OCI-LY7 (cell line): ENCODE data around the gene RAMP1. TPM values are rescaled to one million over a fixed set of nuclear protein-coding genes. Genes with fewer than 3 reads are reported as not detected.

Experiments
- BruUV-seq: library from RNA; stranded (reverse); fragments of 400-500 nt; replicated peaks from 2 replicates; lab custom pipeline; 2021; lab: Mats Ljungman, UMichigan
- CTCF ChIA-PET: fragments of 300-600 bp; sonication (Branson Sonifier 250); formaldehyde crosslinking; loops from one replicate; lab custom pipeline; 2022; ENCODE audit warnings: antibody characterized with exemption; ENCODE audit not compliant: unreplicated experiment; lab: Charles Lee
- POLR2A ChIA-PET: fragments of 300-600 bp; sonication (Branson Sonifier 250); formaldehyde crosslinking; loops from one replicate; lab custom pipeline; 2022; ENCODE audit warnings: antibody characterized with exemption; lab: Charles Lee
- DNase-seq: peaks from one replicate; pipeline ENCODE4 v3.0.0-alpha.2; 2015; ENCODE audit warnings: low spot score
- H2AFZ ChIP-seq: fragments of 200-600 bp; sonication (generic), shearing (Covaris generic); 2 replicates; pipeline ENCODE4 v1.6.1; 2014; ENCODE audit warnings: mild to moderate bottlenecking, antibody characterized with exemption, low read length, moderate library complexity
- H3K27ac ChIP-seq: fragments of 200-600 bp; sonication (generic); 2 replicates; pipeline ENCODE4 v1.5.1; 2014; ENCODE audit warnings: mixed run types, low read depth, mild to moderate bottlenecking, moderate library complexity, low read length, inconsistent platforms; ENCODE audit not compliant: poor library complexity, severe bottlenecking
- H3K36me3 ChIP-seq: fragments of 200-600 bp; sonication (generic); 2 replicates; pipeline ENCODE4 v1.6.1; 2014; ENCODE audit warnings: mild to moderate bottlenecking, antibody characterized with exemption, low read length, moderate library complexity, mixed read lengths; ENCODE audit not compliant: insufficient read depth
- H3K4me1 ChIP-seq: fragments of 200-600 bp; sonication (generic); 2 replicates; pipeline ENCODE4 v1.5.1; 2014; ENCODE audit warnings: mild to moderate bottlenecking, low read length; ENCODE audit not compliant: insufficient read depth, poor library complexity, severe bottlenecking
- H3K4me2 ChIP-seq: fragments of 200-600 bp; sonication (generic); 2 replicates; pipeline ENCODE4 v1.6.1; 2014; ENCODE audit warnings: mild to moderate bottlenecking, low read length
- H3K4me3 ChIP-seq: fragments of 200-600 bp; sonication (generic); 2 replicates; pipeline ENCODE4 v1.5.1; 2014; ENCODE audit warnings: mild to moderate bottlenecking, low read depth, low read length; ENCODE audit not compliant: poor library complexity, severe bottlenecking
- H3K79me2 ChIP-seq: fragments of 200-600 bp; sonication (generic); 2 replicates; pipeline ENCODE4 v1.6.1; 2016; ENCODE audit warnings: low read depth, mild to moderate bottlenecking, low read length, moderate library complexity, mixed read lengths; ENCODE audit not compliant: insufficient read depth
- H3K9me2 ChIP-seq: fragments of 200-600 bp; sonication (generic); 2 replicates; pipeline ENCODE4 v1.6.1; 2016; ENCODE audit warnings: mild to moderate bottlenecking, low read length, mixed read lengths; ENCODE audit not compliant: insufficient read depth
- H3K9me3 ChIP-seq: fragments of 200-600 bp; sonication (generic); 2 replicates; pipeline ENCODE4 v1.6.1; 2014; ENCODE audit warnings: mild to moderate bottlenecking, mixed run types, low read length, mixed read lengths
- H4K20me1 ChIP-seq: fragments of 200-600 bp; sonication (generic); 2 replicates; pipeline ENCODE4 v1.6.1; 2014; ENCODE audit warnings: mild to moderate bottlenecking, antibody characterized with exemption, low read length, moderate library complexity, mixed read lengths; ENCODE audit not compliant: insufficient read depth
- CTCF ChIP-seq: fragments of 200-600 bp; sonication (generic); conservative IDR thresholded peaks from 2 replicates; pipeline ENCODE4 v1.5.1; 2014; ENCODE audit warnings: mild to moderate bottlenecking, antibody characterized with exemption, low read length, moderate library complexity, mixed read lengths
- EZH2phosphoT487 ChIP-seq: fragments of 200-600 bp; sonication (generic); IDR thresholded peaks from 2 replicates; pipeline ENCODE4 v1.6.1; 2018; ENCODE audit warnings: low read depth, borderline replicate concordance, mild to moderate bottlenecking, mixed run types, antibody characterized with exemption, low read length, moderate library complexity, mixed read lengths
- intact Hi-C: fragments of 100-400 bp; cut with micrococcal nuclease; formaldehyde crosslinking; loops from one replicate; pipeline ENCODE4 v1.10.0; 2022; ENCODE audit not compliant: unreplicated experiment
- total RNA-seq, 2 experiments: library from RNA; depleted of rRNA in 1 of 2; stranded (reverse); fragments of >200 nt in 1 of 2; shearing (Covaris generic) in 1 of 2; gene quantifications; 2 replicates each; pipeline ENCODE4 v1.2.3, GENCODE V29; 2014 to 2022

The RAMP1 gene
- total RNA-seq, 2 experiments from 2014 or later = not detected

DNA sequence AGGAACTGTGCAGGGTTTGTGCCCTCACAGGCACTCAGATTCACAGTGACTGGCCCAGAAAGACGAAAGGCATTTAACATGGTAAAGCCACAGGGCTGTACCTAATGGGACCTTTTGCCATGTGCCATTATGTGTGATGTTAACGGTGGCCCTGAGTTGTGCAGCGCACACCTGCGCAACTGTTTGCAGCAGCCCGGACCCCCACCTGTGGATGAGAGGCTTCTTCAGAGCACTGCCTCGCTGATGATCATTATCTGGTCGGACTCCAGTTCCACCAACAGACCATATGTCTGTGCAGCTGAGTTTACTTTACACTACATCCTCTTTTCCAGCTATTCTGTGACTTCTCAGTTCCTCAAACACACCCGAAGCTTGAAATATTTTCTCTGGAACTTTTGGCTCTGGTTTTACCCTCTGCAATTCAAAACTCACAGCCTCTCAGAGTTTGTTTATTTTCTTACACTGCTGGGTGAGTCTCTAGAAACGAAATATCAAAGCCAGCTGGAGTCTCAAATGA is 71.8 kb downstream of the RAMP1 start:
- ChIA-PET CTCF (no interaction called here), POLR2A (no interaction called here)
- DNase-seq = no peak
- TF ChIP-seq EZH2phosphoT487 = no peak
- TF ChIP-seq CTCF = no peak
- no peaks in the 10 kb centered on the region for H3K9me3 ChIP-seq
- H3K4me1 ChIP-seq = no peaks in the 10 kb centered on the region
- H3K27ac ChIP-seq = no peak overlapping the region
- no peaks in the 10 kb centered on the region for H3K9me2 ChIP-seq
- intact Hi-C loops = no loop called here
- no peaks in the 10 kb centered on the region for H4K20me1 ChIP-seq
- H3K4me3 ChIP-seq = no peak overlapping the region
- no peak overlapping the region for H3K4me2 ChIP-seq
- no TSS peak for BruUV-seq
- no peaks in the 10 kb centered on the region for H3K79me2 ChIP-seq
- H2AFZ ChIP-seq = no peak overlapping the region
- no peaks in the 10 kb centered on the region for H3K36me3 ChIP-seq

GRCh38 chr2:237932731-237933131 is 73.3 kb downstream of the RAMP1 start:
- no peaks in the 10 kb centered on the region for H3K36me3 ChIP-seq
- POLR2A ChIA-PET = no interaction called here
- DNase-seq = no peak
- TF ChIP-seq CTCF = no peak
- no peak for TF ChIP-seq EZH2phosphoT487
- H3K4me3 ChIP-seq = no peak overlapping the region
- CTCF ChIA-PET = no interaction called here
- H3K4me2 ChIP-seq = no peak overlapping the region
- no peaks in the 10 kb centered on the region for H3K9me3 ChIP-seq
- H4K20me1 ChIP-seq = no peaks in the 10 kb centered on the region
- BruUV-seq = no TSS peak
- no peak overlapping the region for H3K27ac ChIP-seq
- no peak overlapping the region for H2AFZ ChIP-seq
- no peaks in the 10 kb centered on the region for H3K79me2 ChIP-seq
- H3K4me1 ChIP-seq = no peaks in the 10 kb centered on the region
- intact Hi-C loops = no loop called here
- H3K9me2 ChIP-seq = no peaks in the 10 kb centered on the region

DNA sequence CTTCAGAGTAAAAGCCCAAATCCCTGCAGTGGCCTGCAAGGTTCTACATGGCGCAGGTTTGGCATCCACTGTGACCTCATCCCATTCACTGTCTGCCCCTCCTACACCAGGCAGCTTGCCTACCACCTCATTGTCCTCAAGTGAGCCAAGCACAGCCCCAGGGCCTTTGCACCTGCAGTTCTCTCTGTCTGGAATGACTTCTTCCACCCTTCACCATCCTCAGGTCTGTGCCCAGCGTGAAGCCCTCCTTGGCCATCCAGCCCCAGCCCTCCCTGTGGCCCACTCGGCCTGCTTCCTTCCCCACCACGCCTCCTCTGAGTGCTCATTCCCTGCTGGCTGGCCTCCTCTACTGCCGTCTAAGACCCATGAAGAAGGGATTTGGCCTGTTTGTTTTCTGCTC is 74.8 kb downstream of the RAMP1 start:
- H3K4me3 ChIP-seq = no peak overlapping the region
- ChIA-PET POLR2A (no interaction called here), CTCF (no interaction called here)
- DNase-seq = no peak
- no peaks in the 10 kb centered on the region for H3K36me3 ChIP-seq
- no peaks in the 10 kb centered on the region for H3K4me1 ChIP-seq
- H2AFZ ChIP-seq = no peak overlapping the region
- H3K27ac ChIP-seq = no peak overlapping the region
- no peaks in the 10 kb centered on the region for H3K9me2 ChIP-seq
- H3K4me2 ChIP-seq = no peak overlapping the region
- H3K9me3 ChIP-seq = no peaks in the 10 kb centered on the region
- H3K79me2 ChIP-seq = no peaks in the 10 kb centered on the region
- BruUV-seq = no TSS peak
- no peaks in the 10 kb centered on the region for H4K20me1 ChIP-seq
- intact Hi-C loops = no loop called here
- no peak for TF ChIP-seq CTCF
- TF ChIP-seq EZH2phosphoT487 = no peak
